ENCODE data around the gene CBLL1.

Gene CBLL1

GRCh38 chr7:107746006-107746405, 2.1 kb downstream of the CBLL1 start:
- no peak for FAIRE-seq

GRCh38 chr7:107751113-107751512, 7.2 kb downstream of the CBLL1 start:
- no peak for FAIRE-seq

- FAIRE-seq, result no peak
Observed at GRCh38 chr7:107754642-107755041, 10.7 kb downstream of the CBLL1 start.

- no peak for FAIRE-seq
Observed at GRCh38 chr7:107758667-107759066, 14.7 kb downstream of the CBLL1 start.

GRCh38 chr7:107767391-107767790, 23.4 kb downstream of the CBLL1 start:
- FAIRE-seq, result no peak

- no peak for FAIRE-seq
Observed at GRCh38 chr7:107768263-107768662, 24.3 kb downstream of the CBLL1 start.

- FAIRE-seq, result no peak
Observed at GRCh38 chr7:107773027-107773426, 29.1 kb downstream of the CBLL1 start.

GRCh38 chr7:107777702-107778101, 33.8 kb downstream of the CBLL1 start:
- no peak for FAIRE-seq

GRCh38 chr7:107778283-107778682, 34.3 kb downstream of the CBLL1 start:
- no peak for FAIRE-seq

GRCh38 chr7:107779647-107780099, 35.7 kb downstream of the CBLL1 start:
- FAIRE-seq, result no peak

- FAIRE-seq, result no peak
Observed at GRCh38 chr7:107782374-107782773, 38.4 kb downstream of the CBLL1 start.

- FAIRE-seq, result no peak
Observed at GRCh38 chr7:107783648-107784047, 39.7 kb downstream of the CBLL1 start.

GRCh38 chr7:107785170-107785569, 41.2 kb downstream of the CBLL1 start:
- no peak for FAIRE-seq

- FAIRE-seq, result no peak
Observed at GRCh38 chr7:107785926-107786325, 42.0 kb downstream of the CBLL1 start.

GRCh38 chr7:107788216-107788615, 44.3 kb downstream of the CBLL1 start:
- FAIRE-seq, result no peak

GRCh38 chr7:107788662-107789061, 44.7 kb downstream of the CBLL1 start:
- FAIRE-seq, result no peak

GRCh38 chr7:107789647-107790046, 45.7 kb downstream of the CBLL1 start:
- no peak for FAIRE-seq

- FAIRE-seq, result no peak
Observed at GRCh38 chr7:107792364-107792763, 48.4 kb downstream of the CBLL1 start.

GRCh38 chr7:107799647-107800264, 55.8 kb downstream of the CBLL1 start:
- FAIRE-seq, result no peak

GRCh38 chr7:107803009-107803610, 59.2 kb downstream of the CBLL1 start, which contains the start of gene SLC26A3:
Gene SLC26A3 (minus strand): TSS chr7:107803223. CDS start chr7:107794509, 8,714 bp downstream.
- no peak for FAIRE-seq

GRCh38 chr7:107809179-107809578, 65.2 kb downstream of the CBLL1 start:
- no peak for FAIRE-seq

- no peak for FAIRE-seq
Observed at GRCh38 chr7:107810626-107811025, 66.7 kb downstream of the CBLL1 start.

Data from TTC549 (cell line).